ENCODE data around the gene SDF2L1.

SDF2L1 gene

DNA sequence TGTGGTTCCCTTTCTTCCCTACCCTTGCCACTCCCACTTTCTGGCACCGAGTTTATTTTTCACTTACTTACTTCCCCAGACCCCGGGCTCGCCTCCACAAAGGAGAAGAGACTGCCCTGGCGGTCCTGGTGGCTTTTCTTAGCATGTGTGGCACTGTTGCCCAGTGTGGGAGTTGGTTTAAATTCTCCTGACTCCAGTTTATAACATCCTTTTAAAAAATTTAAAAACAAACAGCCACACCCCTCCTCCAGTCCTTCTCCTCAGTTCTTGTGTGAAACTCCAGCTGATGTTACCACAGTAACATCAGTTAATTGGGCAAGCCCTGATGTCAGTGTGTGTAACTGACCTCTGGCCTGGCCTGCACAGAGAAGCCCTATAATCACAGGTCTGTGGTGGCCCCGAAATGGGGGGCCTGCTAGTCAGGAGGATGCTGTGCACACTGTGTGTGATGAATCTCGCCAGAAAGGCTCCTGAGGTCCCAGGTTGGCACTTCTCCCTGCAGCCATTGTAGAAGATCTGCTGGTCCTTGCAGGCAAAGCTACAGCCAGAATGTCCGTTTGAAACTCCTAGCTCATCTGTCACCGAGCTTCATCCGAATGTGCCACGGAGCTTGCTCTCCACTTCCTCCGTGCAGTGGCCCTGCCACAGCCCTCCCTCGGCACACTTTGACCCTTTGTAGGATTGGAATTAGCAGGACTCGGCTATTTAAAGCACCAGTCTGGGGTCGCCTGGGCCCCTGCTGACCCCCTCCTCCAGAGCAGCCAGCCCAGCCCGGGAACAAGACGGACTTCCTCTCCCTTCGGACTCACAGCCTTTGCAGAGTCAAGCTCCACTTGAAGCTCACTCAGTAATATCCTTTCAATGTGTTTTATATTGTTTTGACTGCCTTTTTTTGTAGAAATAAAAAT is 19.8 kb upstream of the SDF2L1 start:
- DNase-seq, result peak in 5 of 14 donors; percentile 6 to 23 (median 11)

GRCh38 chr22:21622919-21623647 is 19.0 kb upstream of the SDF2L1 start:
- DNase-seq, result peak in 2 of 14 donors; percentile 22 to 72

GRCh38 chr22:21623648-21623970 is 18.5 kb upstream of the SDF2L1 start:
- peak in 7 of 14 donors; percentile 19 to 72 (median 22) for DNase-seq

- DNase-seq, result peak in 1 of 14 donors; percentile 46
These were observed 17.8 kb upstream of the SDF2L1 start for GRCh38 chr22:21624120-21624879.

DNA sequence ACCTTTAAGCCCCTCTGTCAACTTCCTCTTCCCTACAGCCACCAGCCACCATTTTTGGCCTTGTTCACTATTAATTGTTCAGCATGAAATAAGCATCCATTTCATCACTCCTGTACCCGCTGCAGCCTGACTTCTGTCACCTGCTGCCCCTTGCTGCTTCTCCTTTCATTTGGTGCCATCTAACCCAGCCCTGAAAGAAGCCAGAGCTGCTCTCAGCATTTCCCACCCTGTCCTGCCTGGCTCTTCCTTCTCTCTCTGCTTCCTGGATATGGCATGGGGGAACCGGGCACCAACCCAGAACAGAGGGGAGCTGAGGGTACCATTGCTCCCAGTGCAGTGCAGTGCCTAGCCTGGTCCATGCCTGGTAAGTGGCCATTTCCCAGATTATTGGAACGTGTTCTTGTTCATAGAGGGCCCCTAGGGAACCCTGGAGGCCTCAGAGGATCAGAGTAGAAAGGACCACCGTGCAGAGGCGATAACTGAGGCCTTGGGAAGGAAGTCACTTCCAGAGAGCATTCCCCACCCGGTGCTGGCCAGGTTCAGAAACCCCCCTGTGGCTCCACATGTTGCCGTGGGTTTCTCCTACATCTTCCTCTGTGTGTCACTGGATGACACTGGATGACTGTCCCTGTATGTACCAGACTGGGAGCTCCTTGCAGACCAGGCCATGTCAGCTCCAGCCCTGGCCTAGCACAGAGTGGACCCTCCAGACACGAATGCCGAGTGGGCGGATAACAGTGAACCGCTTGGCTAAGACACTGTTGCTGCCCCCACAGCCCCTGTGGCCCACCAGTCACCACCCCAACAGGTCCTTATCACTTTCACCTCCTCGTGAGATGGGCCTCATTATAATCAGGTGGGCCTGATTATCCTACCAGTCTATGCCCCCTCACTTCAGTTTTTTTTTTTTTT is 17.0 kb upstream of the SDF2L1 start:
- DNase-seq, result no peak

DNA sequence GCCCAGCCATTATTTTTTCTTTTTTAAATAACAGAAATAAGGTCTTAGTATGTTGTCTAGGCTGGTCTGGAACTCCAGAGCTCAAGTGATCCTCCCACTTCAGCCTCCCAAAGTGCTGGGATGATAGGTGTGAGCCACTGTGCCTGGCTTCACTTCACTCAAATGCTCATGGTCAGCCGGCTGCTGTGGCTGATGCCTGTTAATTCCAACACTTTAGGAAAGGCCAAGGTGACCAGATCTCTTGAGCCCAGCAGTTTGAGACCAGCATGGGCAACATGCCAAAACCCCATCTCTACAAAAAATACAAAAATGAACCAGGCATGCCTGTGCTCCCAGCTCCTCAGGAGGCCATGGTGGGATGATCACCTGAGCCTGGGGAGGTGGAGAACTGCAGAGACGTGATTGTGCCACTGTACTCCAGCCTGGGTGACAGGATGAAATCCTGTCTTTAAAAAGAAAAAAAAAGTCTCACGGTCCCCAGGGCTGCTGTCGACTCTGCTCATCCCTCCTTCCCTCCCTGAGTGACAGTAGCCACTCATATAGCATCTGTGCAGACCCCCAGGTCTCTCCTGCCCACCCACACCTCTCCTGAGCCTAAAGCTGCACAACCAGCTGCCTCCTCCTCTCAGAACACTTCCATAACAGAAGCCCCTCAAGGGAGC is 15.9 kb upstream of the SDF2L1 start:
- no peak for DNase-seq

DNA sequence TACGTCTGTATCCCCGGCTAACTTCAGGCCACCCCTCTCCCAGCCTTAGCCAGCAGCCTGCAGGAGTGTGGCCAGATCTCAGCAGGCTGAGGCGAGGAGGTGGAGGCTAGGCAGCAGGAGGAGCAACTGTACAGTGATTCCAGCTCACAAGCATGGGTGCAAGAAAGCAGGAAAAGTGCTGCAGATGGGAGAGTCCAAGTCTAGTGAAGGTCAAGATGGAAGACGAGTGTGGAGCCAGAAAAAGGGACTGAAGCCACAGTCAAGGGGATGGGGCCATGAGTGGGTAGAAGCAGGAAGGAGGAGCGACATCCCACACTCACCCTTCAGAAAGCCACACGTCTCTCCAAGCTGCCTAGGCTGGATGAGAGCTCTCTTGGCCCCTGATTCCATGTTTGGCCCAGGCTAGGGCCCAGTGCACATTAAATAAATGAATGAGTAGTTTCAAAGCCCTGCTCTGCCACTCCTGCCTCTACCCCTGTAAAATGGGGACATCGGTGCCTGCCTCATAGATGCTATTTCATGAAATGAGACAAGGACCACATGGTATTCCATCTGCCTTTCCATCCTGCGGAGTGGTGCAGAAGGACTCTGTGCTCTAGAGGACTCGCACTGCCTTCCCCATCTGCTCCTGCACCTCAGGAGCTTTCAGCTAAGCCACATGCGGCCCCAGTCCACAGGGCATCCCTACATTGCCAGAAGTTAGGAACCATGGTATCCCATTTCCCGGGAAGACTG is 15.2 kb upstream of the SDF2L1 start:
- peak in 1 of 14 donors; percentile 85 for DNase-seq

DNA sequence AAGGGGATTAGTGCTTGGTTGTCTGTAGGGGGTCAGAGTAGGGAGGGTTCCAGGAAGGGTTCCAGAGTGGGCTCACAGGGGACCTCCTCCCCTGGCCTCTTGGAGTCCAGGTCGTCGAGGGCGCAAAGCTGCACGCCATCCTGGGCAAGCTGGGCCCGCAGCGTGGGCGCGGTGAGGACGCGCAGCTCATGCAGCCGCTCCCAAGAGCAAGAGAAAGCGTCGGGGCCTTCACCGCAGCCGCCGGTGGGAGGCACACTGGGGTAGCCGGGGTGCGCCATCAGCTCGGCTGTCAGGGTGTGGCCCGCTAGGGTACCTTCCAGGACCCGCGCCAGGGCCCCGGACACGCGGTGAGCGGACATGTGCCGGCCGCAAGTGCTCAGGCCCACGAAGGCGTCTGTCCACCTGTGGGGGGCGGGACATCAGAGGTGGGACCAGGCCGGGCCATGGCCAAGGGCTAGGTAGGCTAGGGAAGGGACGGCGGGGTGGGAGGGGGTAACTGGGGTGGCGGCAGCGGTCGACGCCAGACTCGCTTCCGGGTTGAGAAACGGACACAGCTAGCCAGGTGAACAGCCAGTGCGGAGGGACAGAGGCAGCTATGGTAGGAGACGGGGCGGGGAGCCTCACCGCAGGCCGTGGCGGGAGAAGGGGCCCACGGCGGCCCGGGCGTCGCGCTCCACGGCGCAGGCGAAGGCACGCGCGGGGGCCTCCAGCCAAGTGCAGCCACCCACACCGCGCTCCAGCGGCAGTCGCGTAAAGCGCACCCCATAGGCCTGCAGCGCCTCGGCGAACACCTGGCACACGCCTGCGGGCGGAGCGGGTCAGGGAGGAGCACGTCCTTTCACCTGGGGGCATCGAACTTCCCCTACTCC is 13.5 kb upstream of the SDF2L1 start:
- no peak for DNase-seq

DNA sequence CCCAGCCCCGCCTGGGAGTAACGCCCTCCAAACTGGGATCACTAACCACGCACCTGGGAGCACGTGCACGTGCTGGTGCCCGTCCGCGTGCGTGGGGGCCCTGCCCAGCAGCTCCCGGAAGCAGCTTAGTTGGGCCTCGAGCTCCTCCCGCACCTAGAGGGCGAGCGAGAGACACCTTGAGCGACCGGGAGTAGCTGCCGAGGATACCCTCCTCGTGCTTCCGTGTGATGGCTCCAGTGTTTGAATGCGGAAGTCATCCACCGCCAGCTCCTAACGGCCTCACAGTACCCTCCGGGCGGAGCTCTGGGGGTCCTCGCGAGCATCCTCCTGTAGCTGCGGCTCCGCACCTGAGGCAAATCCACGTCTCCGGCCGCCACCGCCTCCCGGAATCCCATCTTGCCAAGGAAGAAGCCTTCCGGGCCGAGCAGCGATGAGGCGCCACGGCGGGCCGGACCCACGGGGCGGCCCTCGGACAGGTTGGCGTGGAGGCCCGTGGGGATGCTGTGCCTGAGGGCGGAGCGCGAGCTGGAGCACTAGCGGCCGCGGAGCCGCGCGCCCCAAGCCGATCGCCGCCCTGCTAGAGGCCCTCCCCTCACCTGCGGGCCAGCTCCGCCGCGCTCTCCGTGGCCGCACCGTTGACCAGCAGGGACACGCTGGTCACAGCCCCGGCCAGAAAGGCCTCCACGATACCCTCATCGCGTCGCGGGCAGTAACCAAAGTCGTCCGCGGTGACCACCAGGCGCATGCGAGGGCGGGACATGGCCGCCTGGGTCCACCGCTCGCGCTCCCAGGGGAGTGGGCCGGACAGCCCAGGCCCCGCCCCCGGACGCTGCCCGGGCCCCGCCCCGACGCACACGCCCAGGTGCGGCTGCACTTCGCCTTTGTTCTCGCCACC is 12.6 kb upstream of the SDF2L1 start, which contains the start of gene YDJC:
Gene YDJC, minus strand, starts transcription at position 768 of the 895 bp plus-strand sequence. Its CDS starts 8 bp downstream, at position 760.
- peak in 13 of 14 donors; percentile 32 to 92 (median 73) for DNase-seq

DNA sequence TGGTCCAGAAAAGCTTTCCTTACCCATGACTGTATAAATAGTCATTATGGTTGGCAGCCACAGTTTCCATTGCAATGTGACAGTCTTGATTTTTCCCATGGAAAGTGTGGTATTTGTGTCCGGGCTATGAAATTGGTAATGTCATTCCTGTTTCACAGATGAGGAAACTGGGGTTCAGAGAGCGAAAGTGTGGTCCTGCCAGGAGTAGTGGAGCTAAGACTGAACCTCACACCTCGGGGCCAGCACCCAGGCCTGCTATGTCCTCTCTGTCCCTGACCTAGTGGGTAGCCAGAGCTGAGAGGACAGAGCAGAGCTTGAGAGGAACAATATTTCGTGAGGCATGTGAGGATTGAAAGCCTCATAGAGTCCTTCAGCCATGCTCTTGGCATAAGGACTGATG is 11.1 kb upstream of the SDF2L1 start:
- no peak for DNase-seq

GRCh38 chr22:21632237-21632895 is 9.7 kb upstream of the SDF2L1 start, which contains the start of gene CCDC116:
CCDC116 (plus strand) TSS chr22:21632760; CDS start chr22:21633182, 422 bp downstream.
- DNase-seq, result no peak

- DNase-seq, result no peak
These were observed 9.2 kb upstream of the SDF2L1 start for GRCh38 chr22:21632931-21633330.

GRCh38 chr22:21633481-21633880 is 8.6 kb upstream of the SDF2L1 start:
- no peak for DNase-seq

DNA sequence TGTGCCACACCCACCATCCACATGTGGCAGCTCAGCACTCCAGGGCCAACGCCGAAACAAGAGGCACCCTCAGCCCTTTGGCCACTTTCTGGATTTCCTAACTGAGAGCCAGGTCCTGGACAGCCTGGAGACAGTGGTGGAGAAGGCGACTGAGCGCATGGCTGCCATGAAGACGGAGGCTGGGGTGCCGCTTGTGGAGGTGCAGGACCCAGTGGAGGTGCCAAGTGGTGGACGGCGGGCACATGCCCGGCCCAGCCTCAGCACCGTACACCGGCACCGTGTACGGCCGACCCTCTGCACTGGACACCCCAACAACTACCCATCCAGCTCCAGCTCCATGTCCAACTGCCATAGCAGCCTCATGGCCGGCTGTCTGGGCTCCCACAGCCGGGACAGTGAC is 8.0 kb upstream of the SDF2L1 start:
- no peak for DNase-seq

DNA sequence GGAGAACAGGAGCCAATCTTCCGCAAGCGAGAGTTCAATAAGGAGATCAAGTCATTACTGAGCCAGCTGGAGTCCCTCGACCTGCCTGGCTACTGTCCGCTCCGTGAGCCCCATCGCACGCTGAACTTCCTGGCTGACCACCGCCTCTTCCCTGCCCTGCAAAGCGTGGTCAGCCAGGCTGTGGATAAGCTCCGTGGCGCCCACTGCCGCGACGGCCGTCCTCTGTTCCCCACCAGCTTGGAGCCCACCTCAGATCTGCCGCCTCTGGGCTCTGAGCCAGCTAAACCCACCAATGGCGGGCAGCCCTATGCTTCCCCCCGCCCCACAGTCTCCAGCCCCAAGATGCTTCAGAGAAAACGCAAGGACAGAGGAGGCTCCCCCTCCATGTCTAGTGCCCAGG is 7.3 kb upstream of the SDF2L1 start:
- no peak for DNase-seq

GRCh38 chr22:21635771-21636510 is 6.2 kb upstream of the SDF2L1 start:
- no peak for DNase-seq
